Right renal pelvis (tissue), 4 donors: ENCODE data around the gene GYS1. TPM values are rescaled to one million over a fixed set of nuclear protein-coding genes. Genes with fewer than 3 reads are reported as not detected.

Experiments
- DNase-seq, 4 donors: peaks; one replicate each; pipeline ENCODE4 v3.0.0-alpha.2; 2013; ENCODE audit warnings: low read depth in 4 of 4, low spot score in 3 of 4, missing footprints in 1 of 4
- polyA plus RNA-seq, 4 donors: library from polyadenylated mRNA; unstranded; fragments of 120-200 nt; gene quantifications; one replicate each; pipeline ENCODE4 v1.2.1, GENCODE V29; 2013; ENCODE audit not compliant: insufficient read length in 4 of 4

The GYS1 gene
- polyA plus RNA-seq, 4 donors, result 40.5 to 47.3 (median 41.6) TPM

DNA sequence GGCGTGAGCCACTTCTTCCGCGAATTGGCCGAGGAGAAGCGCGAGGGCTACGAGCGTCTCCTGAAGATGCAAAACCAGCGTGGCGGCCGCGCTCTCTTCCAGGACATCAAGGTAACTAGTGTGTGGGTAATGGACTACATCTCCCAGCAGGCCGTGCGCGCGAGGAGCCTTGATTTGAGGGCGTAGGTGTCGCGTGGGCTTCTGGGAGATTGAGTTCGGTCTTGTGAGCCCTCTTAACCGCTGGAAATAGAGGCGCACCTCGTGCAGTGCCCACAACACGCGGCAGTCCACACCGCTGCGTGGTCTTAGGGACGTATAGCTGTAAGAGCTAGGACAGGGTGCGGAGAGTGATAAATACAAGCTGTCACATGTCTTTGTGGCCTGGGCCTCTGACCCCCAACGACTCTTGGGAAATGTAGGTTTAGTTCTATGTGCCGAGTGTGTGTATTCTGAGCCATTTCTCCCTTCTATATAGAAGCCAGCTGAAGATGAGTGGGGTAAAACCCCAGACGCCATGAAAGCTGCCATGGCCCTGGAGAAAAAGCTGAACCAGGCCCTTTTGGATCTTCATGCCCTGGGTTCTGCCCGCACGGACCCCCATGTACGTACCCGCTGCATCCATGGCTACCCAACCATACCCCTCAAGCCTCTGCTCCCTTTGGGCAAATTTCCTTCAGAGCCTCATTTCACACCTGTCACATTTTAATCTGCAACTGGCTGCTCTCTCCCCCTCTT lies 27.1 kb downstream of the GYS1 start:
- peak; percentile 70 to 80 (median 78) for DNase-seq

DNA sequence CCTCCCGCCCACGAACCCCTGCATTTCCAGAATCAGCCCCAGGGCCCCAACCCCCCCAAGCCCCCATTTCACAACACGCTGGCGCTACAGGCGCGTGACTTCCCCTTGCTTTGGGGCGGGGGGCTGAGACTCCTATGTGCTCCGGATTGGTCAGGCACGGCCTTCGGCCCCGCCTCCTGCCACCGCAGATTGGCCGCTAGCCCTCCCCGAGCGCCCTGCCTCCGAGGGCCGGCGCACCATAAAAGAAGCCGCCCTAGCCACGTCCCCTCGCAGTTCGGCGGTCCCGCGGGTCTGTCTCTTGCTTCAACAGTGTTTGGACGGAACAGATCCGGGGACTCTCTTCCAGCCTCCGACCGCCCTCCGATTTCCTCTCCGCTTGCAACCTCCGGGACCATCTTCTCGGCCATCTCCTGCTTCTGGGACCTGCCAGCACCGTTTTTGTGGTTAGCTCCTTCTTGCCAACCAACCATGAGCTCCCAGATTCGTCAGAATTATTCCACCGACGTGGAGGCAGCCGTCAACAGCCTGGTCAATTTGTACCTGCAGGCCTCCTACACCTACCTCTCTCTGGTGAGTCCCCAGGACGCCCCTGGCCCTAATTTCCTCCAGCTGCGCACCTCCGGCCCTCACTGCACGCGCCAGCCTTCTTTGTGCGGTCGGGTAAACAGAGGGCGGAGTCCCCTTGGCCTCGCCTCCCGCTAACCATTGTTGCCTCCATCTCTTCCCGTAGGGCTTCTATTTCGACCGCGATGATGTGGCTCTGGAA lies 27.9 kb downstream of the GYS1 start, which contains the start of gene FTL:
FTL (plus strand) TSS at position 270 of the 766 bp plus-strand sequence; CDS start at position 469, 199 bp downstream.
- DNase-seq, result peak; percentile 82 to 94 (median 87)

DNA sequence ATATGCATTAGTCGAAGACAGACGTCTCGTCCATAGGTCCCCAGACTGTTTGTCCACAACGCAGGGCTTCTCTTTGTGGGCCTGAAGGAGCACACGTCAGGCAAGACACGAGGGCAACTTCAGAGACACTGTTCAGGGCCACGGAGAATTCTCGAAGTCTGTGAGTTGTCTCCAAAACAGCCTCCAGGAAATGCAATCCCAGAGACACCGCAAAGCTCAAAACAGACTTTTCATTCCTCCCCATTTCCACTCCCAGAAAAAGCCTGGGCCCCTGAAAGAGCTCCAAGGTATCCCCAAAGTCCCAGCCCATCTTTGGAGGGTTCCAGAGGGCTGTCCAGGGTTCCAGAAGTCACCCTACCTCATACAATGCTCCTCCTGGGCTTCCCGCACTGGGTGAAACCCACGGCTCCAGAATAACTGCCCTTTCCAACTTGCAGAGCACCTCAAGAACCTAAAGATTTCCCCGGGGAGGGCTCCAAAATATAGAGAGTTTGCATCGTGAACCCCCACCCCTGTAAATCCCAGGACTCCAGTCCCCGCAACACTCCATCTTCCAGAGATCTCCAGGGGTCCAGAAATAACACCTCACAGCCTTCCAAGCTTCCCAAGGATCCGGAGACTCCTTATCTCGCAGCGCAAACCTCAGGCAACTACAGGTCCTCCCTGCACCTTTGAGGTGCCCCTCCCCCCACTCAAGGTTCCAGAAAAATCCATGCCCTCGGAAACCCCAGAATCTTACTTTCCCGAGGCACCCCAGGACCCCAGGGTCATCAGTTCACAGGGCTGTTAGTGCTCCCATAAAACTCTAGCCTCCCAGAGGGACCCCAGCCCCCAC lies 28.7 kb downstream of the GYS1 start:
- DNase-seq, result no peak

DNA sequence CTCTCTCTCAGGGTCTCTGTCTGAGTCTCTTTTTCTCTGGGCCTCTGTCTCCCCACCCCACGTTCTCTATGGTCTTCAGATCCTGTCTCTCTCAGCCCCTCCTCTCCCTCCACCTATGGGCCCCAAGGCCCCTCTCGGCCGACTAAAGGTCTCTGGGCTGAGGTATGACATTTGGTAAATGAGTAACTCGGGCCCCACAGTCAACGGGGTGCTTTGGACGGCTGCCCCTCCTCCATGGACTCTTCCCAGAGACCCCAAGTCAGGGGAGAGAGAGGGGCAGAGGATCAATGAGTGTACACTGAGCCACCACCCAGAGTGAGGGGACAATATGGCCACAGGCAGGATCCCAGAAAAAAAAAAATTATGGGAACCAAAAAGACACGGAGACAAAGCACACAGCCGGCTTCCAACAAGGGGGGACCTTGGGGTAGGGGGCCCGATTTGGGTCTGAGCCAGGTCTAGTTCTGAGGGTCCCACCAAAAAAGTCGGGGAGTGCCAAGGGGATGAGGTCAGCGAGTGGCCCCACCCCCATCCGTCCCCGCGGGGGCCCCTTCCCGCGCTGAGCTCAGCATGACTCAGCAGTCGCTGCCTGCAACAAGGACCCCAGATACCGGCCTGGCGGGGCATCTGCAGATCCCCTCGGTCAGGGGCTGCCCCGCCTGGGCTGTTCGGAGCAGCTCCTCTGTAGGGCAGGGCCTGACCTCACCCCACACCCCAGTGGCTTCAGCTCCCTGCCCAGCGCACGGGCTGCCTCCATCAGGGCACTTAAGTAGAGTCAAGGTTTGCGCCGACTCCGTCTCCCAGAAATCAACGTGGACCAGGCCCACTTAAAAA lies 29.5 kb downstream of the GYS1 start:
- DNase-seq, result no peak

DNA sequence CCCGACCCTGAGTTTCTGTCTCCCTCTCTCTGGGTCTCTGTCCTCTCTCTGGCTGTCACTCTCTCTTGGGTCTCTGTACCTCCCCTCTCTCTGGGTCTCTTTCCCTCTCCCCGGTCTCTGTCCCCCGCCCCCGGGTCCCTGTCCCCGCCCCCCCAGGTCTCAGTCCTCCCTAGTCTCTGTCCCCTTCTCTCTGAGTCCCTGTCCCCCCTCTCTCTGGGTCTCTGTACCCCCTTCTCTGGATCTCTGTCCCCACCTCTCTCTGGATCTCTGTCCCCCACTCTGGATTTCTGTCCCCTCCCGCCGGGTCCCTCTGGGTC lies 30.3 kb downstream of the GYS1 start:
- no peak for DNase-seq

DNA sequence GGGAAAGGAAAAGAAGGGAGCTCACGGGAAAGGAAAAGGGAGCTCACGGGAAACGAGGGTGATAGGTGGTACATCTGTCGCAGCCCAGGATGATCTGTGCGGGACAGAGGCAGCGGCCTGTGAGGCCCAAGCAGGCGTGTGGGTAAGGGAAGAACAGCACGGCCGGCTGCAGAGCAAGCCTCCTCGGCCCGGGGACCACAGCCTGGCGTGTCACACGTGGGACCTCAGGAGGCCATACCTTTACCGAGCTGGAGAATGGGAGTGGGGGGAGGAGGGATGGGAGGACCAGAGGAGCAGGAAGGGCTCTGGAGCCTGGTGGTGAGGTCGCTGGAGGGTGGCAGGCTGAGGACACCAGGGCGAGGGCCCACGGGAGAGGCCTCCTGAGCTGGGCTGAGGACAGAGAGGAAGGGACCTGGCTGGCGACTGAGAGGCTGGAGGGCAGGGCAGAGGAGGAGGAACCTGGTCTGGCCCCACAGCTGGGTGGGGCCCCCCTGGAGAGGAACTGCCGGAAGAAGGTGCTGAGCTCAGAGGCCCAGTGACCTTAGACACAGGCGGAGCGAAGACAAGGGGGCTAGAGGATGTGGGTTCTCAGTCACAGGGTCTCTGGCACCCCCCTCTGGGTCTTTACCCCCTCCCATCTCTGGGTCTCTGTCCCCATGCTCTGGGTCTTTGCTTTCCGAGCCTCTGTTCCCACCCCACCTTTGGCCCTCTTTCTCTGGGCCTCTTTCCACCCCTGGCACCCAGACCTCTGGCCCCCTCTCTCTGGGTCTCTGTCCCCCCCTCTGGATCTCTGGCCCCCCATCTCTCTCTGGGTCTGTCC lies 30.9 kb downstream of the GYS1 start:
- no peak for DNase-seq

DNA sequence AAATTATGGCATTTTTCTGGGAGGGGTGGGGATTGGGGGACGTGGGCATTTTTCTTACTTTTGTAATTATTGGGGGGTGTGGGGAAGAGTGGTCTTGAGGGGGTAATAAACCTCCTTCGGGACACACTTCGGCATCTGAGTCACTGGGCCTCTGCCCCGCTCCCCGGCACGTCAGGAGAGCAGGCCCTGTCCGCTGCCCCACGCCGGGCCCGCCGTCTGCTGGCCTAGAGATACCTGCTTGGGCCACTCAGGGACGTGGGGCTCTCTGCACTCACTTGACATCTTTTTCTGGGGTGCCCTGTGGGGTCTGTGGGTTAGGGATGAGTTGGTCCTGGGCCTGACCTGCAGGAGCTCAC lies 31.5 kb downstream of the GYS1 start:
- DNase-seq, result no peak

DNA sequence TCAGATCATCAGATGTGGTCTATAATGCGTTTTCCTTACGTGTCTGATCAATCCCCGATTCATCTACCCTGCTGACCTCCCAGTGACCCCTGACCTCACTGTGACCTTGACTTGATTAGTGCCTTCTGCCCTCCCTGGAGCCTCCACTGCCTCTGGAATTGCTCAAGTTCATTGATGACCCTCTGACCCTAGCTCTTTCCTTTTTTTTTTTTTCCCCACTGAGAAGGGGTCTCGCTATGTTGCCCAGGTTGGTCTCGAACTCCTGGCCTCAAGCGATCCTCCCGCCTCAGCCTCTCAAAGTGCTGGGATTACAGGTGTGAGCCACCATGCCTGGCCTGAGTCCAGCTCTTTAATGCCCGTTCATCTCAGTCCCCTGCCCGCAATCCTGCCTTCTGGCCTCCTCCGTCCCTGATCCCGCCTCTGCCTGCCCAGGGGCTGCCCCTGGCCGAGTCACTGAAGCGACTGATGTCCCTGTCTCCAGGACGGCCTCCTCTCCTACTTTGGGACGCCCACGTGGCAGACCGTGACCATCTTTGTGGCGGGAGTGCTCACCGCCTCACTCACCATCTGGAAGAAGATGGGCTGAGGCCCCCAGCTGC lies 32.0 kb downstream of the GYS1 start:
- no peak for DNase-seq

DNA sequence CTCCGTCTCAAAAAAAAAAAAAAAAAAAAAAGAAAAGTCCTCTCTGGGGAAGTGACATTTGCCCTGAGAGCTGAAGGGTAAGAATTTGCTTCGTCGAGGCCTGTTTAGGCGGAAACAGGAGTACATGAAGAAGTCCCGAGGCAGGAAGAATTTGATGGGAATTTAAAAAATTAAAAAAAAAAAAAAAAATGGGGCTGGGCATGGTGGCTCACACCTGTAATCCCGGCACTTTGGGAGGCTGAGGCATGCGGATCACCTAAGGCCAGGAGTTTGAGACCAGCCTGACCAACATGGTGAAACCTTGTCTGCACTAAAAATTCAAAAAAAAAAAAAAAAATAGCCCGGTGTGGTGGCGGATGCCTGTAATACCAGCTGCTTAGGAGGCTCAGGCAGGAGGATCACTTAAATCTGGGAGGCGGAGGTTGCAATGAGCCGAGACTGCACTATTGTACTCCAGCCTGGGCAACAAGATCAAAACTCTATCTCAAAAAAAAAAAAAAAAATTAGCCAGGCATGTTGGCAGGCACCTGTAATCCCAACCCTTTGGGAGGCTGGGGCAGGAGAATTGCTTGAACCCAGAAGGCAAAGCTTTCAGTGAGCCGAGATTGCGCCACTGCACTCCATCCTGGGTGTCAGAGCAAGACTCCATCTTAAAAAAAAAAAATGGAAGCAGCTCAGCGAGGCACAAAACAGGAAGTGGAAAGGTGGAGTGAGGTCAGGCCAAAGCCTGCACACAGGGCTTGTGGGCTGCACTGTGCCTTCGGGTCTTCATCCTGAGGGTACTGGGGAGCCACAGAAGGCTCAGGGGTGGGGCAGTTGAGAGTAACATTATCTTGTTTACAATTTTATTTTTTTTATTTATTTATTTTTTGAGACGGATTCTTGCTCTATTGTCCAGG lies 33.5 kb downstream of the GYS1 start:
- no peak for DNase-seq

DNA sequence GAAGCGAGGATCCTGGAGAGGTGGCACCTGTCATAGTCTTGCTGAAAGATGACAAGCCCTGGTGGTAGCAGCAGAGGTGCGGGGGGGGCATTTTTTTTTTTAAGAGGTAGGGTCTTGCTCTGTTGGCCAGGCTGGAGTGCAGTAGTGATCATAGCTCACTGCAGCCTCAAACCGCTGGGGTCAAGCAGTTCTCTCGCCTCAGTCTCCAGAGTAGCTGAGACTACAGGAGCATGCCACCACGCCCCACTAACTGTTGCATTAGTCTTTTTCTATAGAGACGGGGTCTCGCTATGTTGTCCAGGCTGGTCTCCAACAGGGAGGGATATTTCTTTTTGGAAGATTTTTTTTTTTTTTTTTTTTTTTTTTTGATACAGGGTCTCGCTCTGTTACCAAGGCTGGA lies 35.1 kb downstream of the GYS1 start:
- DNase-seq, result no peak

DNA sequence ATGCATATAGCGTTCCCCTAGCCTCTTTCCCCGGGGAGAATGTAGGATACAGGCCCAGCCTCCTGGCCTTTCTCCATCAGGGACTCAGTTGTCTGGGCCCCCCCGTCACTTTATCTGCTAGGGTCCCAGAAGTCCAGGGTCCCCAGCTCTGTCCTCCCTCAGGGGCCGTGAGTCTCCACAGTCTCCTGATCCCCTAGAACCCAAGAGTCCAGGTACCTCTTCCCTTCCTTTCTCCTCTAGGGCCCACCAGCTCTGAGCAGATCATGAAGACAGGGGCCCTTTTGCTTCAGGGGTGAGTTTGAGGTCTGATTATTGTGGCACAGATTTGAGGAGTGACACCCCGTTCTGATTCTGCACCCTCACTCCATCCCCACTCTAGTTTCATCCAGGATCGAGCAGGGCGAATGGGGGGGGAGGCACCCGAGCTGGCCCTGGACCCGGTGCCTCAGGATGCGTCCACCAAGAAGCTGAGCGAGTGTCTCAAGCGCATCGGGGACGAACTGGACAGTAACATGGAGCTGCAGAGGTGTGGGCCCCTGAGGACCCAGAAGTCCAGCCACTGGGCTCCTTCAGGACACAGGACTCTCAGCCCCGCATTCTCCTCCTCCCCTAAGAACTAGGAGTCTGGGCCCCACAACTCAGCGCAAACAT lies 37.7 kb downstream of the GYS1 start:
- no peak for DNase-seq

DNA sequence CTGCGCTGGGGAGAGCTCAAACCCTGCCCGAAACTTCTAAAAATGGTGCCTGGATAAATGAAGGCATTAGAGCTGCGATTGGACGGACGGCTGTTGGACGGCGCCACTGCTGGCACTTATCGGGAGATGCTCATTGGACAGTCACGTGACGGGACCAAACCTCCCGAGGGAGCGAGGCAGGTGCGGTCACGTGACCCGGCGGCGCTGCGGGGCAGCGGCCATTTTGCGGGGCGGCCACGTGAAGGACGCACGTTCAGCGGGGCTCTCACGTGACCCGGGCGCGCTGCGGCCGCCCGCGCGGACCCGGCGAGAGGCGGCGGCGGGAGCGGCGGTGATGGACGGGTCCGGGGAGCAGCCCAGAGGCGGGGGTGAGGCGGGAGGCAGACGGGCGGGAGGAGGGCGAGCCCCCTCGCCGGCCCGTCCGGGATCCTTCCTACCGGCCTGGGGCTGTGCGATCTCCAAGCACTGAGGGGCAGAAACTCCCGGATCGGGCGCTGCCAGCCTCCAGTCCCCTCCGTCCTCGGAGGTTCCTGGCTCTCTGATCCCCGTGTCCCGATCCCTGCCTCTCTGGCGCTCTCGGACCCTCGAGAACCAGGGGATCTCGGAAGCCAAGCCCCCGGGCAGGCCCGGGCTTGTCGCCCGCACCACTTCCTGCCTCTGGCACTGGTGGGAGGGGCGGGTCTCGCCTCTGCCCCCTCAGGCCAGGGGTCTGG lies 38.4 kb downstream of the GYS1 start, which contains the start of gene BAX:
BAX (plus strand) TSS at position 281 of the 713 bp plus-strand sequence; CDS start at position 335, 54 bp downstream.
- peak; percentile 85 to 90 (median 88) for DNase-seq

DNA sequence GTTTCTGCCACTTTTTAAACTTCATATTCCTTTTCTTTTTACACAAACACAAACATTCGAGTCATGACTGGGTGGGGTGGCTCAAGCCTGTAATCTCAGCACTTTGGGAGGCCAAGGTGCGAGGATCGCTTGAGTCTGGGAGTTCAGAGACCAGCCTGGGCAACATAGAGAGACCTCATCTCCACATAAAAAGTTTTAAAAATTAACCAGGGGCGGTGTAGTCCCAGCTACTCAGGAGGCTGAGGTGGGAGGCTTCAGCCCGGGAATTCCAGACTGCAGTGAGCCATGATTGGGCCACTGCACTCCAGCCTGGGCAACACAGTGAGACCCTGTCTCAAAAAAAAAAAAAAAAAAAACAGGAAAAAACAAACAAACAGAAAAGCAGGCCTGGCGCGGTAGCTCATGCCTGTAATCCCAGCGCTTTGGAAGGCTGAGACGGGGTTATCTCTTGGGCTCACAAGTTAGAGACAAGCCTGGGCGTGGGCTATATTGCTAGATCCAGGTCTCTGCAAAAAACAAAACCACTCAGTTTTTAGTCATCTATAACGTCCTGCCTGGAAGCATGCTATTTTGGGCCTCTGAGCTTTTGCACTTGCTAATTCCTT lies 39.0 kb downstream of the GYS1 start:
- DNase-seq, result no peak

DNA sequence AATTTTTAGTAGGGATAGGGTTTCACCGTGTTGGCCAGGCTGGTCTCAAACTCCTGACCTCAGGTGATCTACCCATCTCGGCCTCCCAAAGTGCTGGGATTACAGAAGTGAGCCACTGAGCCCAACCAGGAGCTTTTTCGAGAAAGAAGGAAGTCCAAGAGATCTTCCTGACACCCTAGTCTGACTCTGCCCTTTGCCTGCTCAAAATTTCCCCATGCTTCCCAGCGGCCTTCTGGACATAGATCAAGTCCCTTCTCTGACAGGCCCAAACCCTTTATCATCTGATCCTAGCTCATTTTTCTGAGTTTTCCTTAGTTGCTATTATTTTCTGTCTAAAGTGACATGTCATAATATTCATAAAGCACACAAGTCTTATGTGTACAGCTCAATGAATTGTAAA lies 40.0 kb downstream of the GYS1 start:
- DNase-seq, result no peak

DNA sequence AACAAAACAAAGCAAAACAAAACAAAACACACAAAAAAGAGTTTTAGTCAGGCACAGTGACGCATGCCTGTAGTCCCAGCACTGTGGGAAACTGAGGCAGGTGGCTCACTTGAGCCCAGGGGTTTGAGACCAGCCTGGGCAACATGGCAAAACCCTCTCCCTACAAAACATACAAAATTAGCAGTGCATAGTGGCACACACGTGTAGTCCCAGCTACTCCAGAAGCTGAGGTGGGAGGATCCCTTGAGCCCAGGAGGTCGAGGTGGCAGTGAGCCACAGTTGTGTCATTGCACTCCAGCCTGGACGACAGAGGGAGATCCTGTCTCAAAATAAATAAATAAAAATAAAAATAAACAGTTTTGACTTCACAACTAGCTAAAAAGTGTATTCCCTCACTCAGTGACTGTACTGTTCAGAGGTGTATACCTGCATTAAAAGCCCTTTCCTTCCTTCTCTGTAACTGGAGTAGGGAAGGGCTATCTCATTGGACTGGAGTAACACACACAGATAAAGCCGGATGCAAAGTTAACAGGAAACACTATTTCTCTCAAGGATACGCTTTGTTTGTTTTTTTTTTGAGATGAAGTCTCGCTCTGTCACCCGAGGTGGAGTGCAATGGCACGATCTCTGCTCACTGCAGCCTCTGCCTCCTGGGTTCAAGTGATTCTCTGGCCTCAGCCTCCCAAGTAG lies 42.1 kb downstream of the GYS1 start:
- no peak for DNase-seq

DNA sequence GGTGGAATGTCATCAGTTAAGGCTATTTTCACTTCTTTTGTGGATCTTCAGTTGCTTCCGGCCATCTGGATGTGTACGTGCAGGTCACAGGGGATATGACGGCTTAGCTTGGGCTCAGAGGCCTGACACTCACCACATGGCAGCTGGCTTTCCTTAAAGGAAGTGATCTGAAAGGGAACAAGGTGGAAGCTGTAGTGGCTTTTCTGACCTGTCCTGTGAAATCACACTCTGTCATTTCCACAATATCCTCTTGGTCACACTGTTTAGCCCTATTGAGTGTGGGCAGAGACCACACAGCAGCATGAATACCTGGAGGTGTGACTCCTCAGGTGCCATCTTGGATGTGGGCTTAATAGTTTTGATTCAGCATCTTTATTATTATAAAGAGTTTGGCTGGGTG lies 43.0 kb downstream of the GYS1 start:
- DNase-seq, result no peak
